HepG2 (cell line): ENCODE results near the gene STPG4. TPM values are rescaled to one million over a fixed set of nuclear protein-coding genes. Genes with fewer than 3 reads are reported as not detected.

Experiments
- ATF7 ChIP-seq, 2 experiments: fragments of 450-650 bp in 1 of 2; sonication (generic) in 1 of 2; formaldehyde crosslinking in 1 of 2; IDR thresholded peaks; 2 replicates each; pipeline versions ENCODE4 v1.4.0 to v1.6.1; 2016 to 2020; ENCODE audit warnings: antibody characterized with exemption in 1 of 2, mild to moderate bottlenecking in 1 of 2, missing genetic modification reagents in 1 of 2
- HCFC1 ChIP-seq: fragments of 150-350 bp; IDR thresholded peaks from 2 replicates; pipeline ENCODE4 v1.6.1; 2014; ENCODE audit warnings: low read depth, low read length
- HNRNPUL1 ChIP-seq: fragments of 200-400 bp; formaldehyde crosslinking; IDR thresholded peaks from 2 replicates; pipeline ENCODE4 v1.6.1; 2017; ENCODE audit warnings: low read depth, mild to moderate bottlenecking, low read length, moderate library complexity
- MED1 ChIP-seq: sonication (generic); formaldehyde crosslinking; IDR thresholded peaks from 2 replicates; pipeline ENCODE4 v1.4.0; 2020; ENCODE audit warnings: missing genetic modification reagents
- PHF8 ChIP-seq: sonication (generic); formaldehyde crosslinking; IDR thresholded peaks from 2 replicates; pipeline ENCODE4 v1.5.0; 2020; ENCODE audit warnings: missing genetic modification reagents
- ZNF746 ChIP-seq: sonication (generic); formaldehyde crosslinking; IDR thresholded peaks from 2 replicates; pipeline ENCODE4 v1.8.0; 2022; ENCODE audit warnings: mild to moderate bottlenecking, missing genetic modification reagents
- ZNF782 ChIP-seq: sonication (generic); formaldehyde crosslinking; IDR thresholded peaks from 2 replicates; pipeline ENCODE4 v1.4.0; 2020; ENCODE audit warnings: missing genetic modification reagents, mild to moderate bottlenecking, borderline replicate concordance
- polyA plus RNA-seq, 8 experiments: library from polyadenylated mRNA; depleted of rRNA in 3 of 8; stranded (reverse) in 7 of 8; unstranded in 1 of 8; fragments of >200 nt; fragmentation: Illumina TruSeq in 4 of 8; extraction: Trizol in 4 of 8; gene quantifications; 2 replicates each; pipeline versions ENCODE4 v1.2.1 to v1.2.3, GENCODE V29; 2011 to 2016; ENCODE audit warnings: low read depth in 4 of 8, missing spikeins in 1 of 8, mixed read lengths in 1 of 8; ENCODE audit not compliant: insufficient read depth in 1 of 8
- total RNA-seq, 5 experiments: library from RNA; depleted of rRNA; stranded (reverse); fragments of >200 nt; fragmentation: Illumina TruSeq; extraction: Trizol; gene quantifications; 2 replicates each; pipeline ENCODE4 v1.2.3, GENCODE V29; 2016; ENCODE audit warnings: low read depth in 1 of 5
- TF ChIP-seq, protein P1 (sequence below): sonication (generic); formaldehyde crosslinking; IDR thresholded peaks from 2 replicates; pipeline ENCODE4 v1.4.0; 2020; ENCODE audit warnings: missing genetic modification reagents, borderline replicate concordance
- TF ChIP-seq, protein P2 (sequence below): IDR thresholded peaks from 2 replicates; pipeline ENCODE4 v1.6.1; 2012; ENCODE audit warnings: low read length, improper control_type of control experiment
- TF ChIP-seq, protein P3 (sequence below): sonication (generic); formaldehyde crosslinking; IDR thresholded peaks from 2 replicates; pipeline ENCODE4 v1.4.0; 2020; ENCODE audit warnings: missing genetic modification reagents
- TF ChIP-seq, protein P4 (sequence below): IDR thresholded peaks from 2 replicates; pipeline ENCODE4 v1.6.1; 2016; ENCODE audit warnings: control low read depth

The STPG4 gene
- total and polyA plus RNA-seq, 2 of the 13 experiments (the other 11 are each of a cell fraction or from before 2014, with no cell fraction given): 0.11 to 0.15 TPM

- TF ChIP-seq HCFC1 (no peak), ATF7 (IDR thresholded peaks at IDR 0.05) (no peak), ATF7 (CRISPR knock-in tag; IDR thresholded peaks at IDR 0.05) (peak; percentile 70; the same call in 1 of the 2 replicates), MED1 (peak; percentile 92), PHF8 (CRISPR knock-in tag) (no peak), ZNF782 (no peak), ZNF746 (CRISPR knock-in tag) (peak; percentile 61; the same call in 1 of the 2 replicates), HNRNPUL1 (no peak)
- TF ChIP-seq, protein P1, sequence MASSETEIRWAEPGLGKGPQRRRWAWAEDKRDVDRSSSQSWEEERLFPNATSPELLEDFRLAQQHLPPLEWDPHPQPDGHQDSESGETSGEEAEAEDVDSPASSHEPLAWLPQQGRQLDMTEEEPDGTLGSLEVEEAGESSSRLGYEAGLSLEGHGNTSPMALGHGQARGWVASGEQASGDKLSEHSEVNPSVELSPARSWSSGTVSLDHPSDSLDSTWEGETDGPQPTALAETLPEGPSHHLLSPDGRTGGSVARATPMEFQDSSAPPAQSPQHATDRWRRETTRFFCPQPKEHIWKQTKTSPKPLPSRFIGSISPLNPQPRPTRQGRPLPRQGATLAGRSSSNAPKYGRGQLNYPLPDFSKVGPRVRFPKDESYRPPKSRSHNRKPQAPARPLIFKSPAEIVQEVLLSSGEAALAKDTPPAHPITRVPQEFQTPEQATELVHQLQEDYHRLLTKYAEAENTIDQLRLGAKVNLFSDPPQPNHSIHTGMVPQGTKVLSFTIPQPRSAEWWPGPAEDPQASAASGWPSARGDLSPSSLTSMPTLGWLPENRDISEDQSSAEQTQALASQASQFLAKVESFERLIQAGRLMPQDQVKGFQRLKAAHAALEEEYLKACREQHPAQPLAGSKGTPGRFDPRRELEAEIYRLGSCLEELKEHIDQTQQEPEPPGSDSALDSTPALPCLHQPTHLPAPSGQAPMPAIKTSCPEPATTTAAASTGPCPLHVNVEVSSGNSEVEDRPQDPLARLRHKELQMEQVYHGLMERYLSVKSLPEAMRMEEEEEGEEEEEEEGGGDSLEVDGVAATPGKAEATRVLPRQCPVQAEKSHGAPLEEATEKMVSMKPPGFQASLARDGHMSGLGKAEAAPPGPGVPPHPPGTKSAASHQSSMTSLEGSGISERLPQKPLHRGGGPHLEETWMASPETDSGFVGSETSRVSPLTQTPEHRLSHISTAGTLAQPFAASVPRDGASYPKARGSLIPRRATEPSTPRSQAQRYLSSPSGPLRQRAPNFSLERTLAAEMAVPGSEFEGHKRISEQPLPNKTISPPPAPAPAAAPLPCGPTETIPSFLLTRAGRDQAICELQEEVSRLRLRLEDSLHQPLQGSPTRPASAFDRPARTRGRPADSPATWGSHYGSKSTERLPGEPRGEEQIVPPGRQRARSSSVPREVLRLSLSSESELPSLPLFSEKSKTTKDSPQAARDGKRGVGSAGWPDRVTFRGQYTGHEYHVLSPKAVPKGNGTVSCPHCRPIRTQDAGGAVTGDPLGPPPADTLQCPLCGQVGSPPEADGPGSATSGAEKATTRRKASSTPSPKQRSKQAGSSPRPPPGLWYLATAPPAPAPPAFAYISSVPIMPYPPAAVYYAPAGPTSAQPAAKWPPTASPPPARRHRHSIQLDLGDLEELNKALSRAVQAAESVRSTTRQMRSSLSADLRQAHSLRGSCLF: no peak
- TF ChIP-seq, protein P2, sequence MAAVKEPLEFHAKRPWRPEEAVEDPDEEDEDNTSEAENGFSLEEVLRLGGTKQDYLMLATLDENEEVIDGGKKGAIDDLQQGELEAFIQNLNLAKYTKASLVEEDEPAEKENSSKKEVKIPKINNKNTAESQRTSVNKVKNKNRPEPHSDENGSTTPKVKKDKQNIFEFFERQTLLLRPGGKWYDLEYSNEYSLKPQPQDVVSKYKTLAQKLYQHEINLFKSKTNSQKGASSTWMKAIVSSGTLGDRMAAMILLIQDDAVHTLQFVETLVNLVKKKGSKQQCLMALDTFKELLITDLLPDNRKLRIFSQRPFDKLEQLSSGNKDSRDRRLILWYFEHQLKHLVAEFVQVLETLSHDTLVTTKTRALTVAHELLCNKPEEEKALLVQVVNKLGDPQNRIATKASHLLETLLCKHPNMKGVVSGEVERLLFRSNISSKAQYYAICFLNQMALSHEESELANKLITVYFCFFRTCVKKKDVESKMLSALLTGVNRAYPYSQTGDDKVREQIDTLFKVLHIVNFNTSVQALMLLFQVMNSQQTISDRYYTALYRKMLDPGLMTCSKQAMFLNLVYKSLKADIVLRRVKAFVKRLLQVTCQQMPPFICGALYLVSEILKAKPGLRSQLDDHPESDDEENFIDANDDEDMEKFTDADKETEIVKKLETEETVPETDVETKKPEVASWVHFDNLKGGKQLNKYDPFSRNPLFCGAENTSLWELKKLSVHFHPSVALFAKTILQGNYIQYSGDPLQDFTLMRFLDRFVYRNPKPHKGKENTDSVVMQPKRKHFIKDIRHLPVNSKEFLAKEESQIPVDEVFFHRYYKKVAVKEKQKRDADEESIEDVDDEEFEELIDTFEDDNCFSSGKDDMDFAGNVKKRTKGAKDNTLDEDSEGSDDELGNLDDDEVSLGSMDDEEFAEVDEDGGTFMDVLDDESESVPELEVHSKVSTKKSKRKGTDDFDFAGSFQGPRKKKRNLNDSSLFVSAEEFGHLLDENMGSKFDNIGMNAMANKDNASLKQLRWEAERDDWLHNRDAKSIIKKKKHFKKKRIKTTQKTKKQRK: no peak
- TF ChIP-seq, protein P3, sequence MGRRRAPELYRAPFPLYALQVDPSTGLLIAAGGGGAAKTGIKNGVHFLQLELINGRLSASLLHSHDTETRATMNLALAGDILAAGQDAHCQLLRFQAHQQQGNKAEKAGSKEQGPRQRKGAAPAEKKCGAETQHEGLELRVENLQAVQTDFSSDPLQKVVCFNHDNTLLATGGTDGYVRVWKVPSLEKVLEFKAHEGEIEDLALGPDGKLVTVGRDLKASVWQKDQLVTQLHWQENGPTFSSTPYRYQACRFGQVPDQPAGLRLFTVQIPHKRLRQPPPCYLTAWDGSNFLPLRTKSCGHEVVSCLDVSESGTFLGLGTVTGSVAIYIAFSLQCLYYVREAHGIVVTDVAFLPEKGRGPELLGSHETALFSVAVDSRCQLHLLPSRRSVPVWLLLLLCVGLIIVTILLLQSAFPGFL: no peak
- TF ChIP-seq, protein P4, sequence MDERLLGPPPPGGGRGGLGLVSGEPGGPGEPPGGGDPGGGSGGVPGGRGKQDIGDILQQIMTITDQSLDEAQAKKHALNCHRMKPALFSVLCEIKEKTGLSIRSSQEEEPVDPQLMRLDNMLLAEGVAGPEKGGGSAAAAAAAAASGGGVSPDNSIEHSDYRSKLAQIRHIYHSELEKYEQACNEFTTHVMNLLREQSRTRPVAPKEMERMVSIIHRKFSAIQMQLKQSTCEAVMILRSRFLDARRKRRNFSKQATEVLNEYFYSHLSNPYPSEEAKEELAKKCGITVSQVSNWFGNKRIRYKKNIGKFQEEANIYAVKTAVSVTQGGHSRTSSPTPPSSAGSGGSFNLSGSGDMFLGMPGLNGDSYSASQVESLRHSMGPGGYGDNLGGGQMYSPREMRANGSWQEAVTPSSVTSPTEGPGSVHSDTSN: no peak
Observed at GRCh38 chr2:47067788-47068407, 87.2 kb downstream of the STPG4 start (continued).
